ENCODE results near the gene RACK1. TPM values are rescaled to one million over a fixed set of nuclear protein-coding genes. Genes with fewer than 3 reads are reported as not detected.

The RACK1 gene
- total and polyA plus RNA-seq, 2 donors from 2014 or later: 1,240 to 1,699 TPM

GRCh38 chr5:181265092-181265671 lies 21.5 kb upstream of the RACK1 start:
- H3K36me3 ChIP-seq (ENCODE audit: control insufficient read depth in 2 of 3, insufficient read depth in 3 of 3, low read length in 3 of 3): peaks cover 0 to 9% (median 2%) of the 10 kb centered on the region in 3 donors
- H3K27ac ChIP-seq (ENCODE audit: low read depth in 2 of 2, low read length in 2 of 2): no peak overlapping the region
- H3K27me3 ChIP-seq (ENCODE audit: control insufficient read depth, insufficient read depth, low read length): no peaks in the 10 kb centered on the region
- FAIRE-seq (no peak), DNase-seq (no peak)
- no peak for TF ChIP-seq CTCF (IDR thresholded peaks at IDR 0.05; ENCODE audit: borderline replicate concordance, extremely low read depth, insufficient read depth)
- no peaks in the 10 kb centered on the region for H3K9me3 ChIP-seq (ENCODE audit: control insufficient read depth in 2 of 3, insufficient read depth in 1 of 3, low read length in 3 of 3)
- H3K4me1 ChIP-seq (ENCODE audit: control insufficient read depth in 2 of 3, insufficient read depth in 2 of 3, low read depth in 1 of 3, low read length in 3 of 3): peaks cover 0 to 4% (median 0%) of the 10 kb centered on the region in 3 donors
- intact Hi-C loops (cut with DNase I): no loop called here
- H3K4me3 ChIP-seq (ENCODE audit: low read length in 3 of 3): no peak overlapping the region
- H3K9ac ChIP-seq (ENCODE audit: low read length in 3 of 3): no peak overlapping the region

- FAIRE-seq (no peak), DNase-seq (no peak)
- Histone ChIP-seq H3K4me3 (ENCODE audit: low read length in 3 of 3) (no peak overlapping the region), H3K9ac (ENCODE audit: low read length in 3 of 3) (no peak overlapping the region), H3K4me1 (ENCODE audit: control insufficient read depth in 2 of 3, insufficient read depth in 2 of 3, low read depth in 1 of 3, low read length in 3 of 3) (peaks cover 3 to 19% (median 13%) of the 10 kb centered on the region in 3 donors), H3K36me3 (ENCODE audit: control insufficient read depth in 2 of 3, insufficient read depth in 3 of 3, low read length in 3 of 3) (peaks cover 0 to 9% (median 2%) of the 10 kb centered on the region in 3 donors), H3K27ac (ENCODE audit: low read depth in 2 of 2, low read length in 2 of 2) (no peak overlapping the region), H3K9me3 (ENCODE audit: control insufficient read depth in 2 of 3, insufficient read depth in 1 of 3, low read length in 3 of 3) (no peaks in the 10 kb centered on the region), H3K27me3 (ENCODE audit: control insufficient read depth, insufficient read depth, low read length) (no peaks in the 10 kb centered on the region)
- TF ChIP-seq CTCF (IDR thresholded peaks at IDR 0.05; ENCODE audit: borderline replicate concordance, extremely low read depth, insufficient read depth): no peak
- intact Hi-C loops (cut with DNase I): no loop called here
Measured at GRCh38 chr5:181263633-181264032, 19.9 kb upstream of the RACK1 start.

GRCh38 chr5:181261320-181262049 lies 17.8 kb upstream of the RACK1 start:
- H3K9ac ChIP-seq (ENCODE audit: low read length in 3 of 3): peak overlapping the region; percentile 89 to 93 (median 92)
- H3K27ac ChIP-seq (ENCODE audit: low read depth in 2 of 2, low read length in 2 of 2): peak overlapping the region; percentile 98
- peaks cover 0 to 9% (median 0%) of the 10 kb centered on the region in 3 donors for H3K36me3 ChIP-seq (ENCODE audit: control insufficient read depth in 2 of 3, insufficient read depth in 3 of 3, low read length in 3 of 3)
- H3K4me3 ChIP-seq (ENCODE audit: low read length in 3 of 3): peak overlapping the region; percentile 79 to 97 (median 96)
- no peak for TF ChIP-seq CTCF (IDR thresholded peaks at IDR 0.05; ENCODE audit: borderline replicate concordance, extremely low read depth, insufficient read depth)
- no peaks in the 10 kb centered on the region for H3K9me3 ChIP-seq (ENCODE audit: control insufficient read depth in 2 of 3, insufficient read depth in 1 of 3, low read length in 3 of 3)
- DNase-seq: peak; percentile 77 to 90 (median 86)
- intact Hi-C loops (cut with DNase I): no loop called here
- FAIRE-seq: no peak
- H3K4me1 ChIP-seq (ENCODE audit: control insufficient read depth in 2 of 3, insufficient read depth in 2 of 3, low read depth in 1 of 3, low read length in 3 of 3): peaks cover 3 to 25% (median 22%) of the 10 kb centered on the region in 3 donors
- H3K27me3 ChIP-seq (ENCODE audit: control insufficient read depth, insufficient read depth, low read length): no peaks in the 10 kb centered on the region
